HEK293 (cell line): ENCODE measurements around the gene TP63.

Source experiments
- CTCF ChIA-PET: fragments of 350-600 bp; formaldehyde crosslinking; extraction: SDS; loops from one replicate; lab custom pipeline; 2021; ENCODE audit warnings: antibody characterized with exemption; lab: Yijun Ruan, JAX
- POLR2A ChIA-PET: fragments of 300-600 bp; formaldehyde crosslinking; extraction: SDS; loops from one replicate; lab custom pipeline; 2020; ENCODE audit warnings: antibody characterized with exemption, inconsistent platforms; lab: Yijun Ruan, JAX
- H3K27ac ChIP-seq: fragments of 200-500 bp; sonication (Bioruptor generic); 2 replicates; pipeline ENCODE4 v1.5.1; 2014; ENCODE audit warnings: low read depth, low read length, control low read depth, inconsistent platforms; ENCODE audit errors: extremely low read depth
- H3K36me3 ChIP-seq, 2 experiments: fragments of 200-500 bp in 1 of 2; sonication (Bioruptor generic) in 1 of 2; 1 replicate in 1 of 2; 2 replicates in 1 of 2; pipeline ENCODE4 v1.5.1; 2014 to 2017; ENCODE audit warnings: inconsistent platforms in 2 of 2, low read length in 2 of 2; ENCODE audit not compliant: control insufficient read depth in 2 of 2, insufficient read depth in 1 of 2
- H3K4me1 ChIP-seq: fragments of 200-500 bp; sonication (Bioruptor generic); 2 replicates; pipeline ENCODE4 v1.5.1; 2014; ENCODE audit warnings: mild to moderate bottlenecking, low read length, inconsistent platforms; ENCODE audit not compliant: control insufficient read depth, insufficient read depth
- H3K4me3 ChIP-seq: 2 replicates; pipeline ENCODE4 v1.5.1; 2011; ENCODE audit warnings: low read depth, mild to moderate bottlenecking, control low read depth, low read length, moderate library complexity
- H3K9me3 ChIP-seq: fragments of 200-500 bp; sonication (Bioruptor generic); 2 replicates; pipeline ENCODE4 v1.5.1; 2014; ENCODE audit warnings: low read depth, low read length, inconsistent platforms; ENCODE audit not compliant: control insufficient read depth, insufficient read depth
- GLI2 ChIP-seq: fragments of 450-650 bp; formaldehyde crosslinking; IDR thresholded peaks from 2 replicates; pipeline ENCODE4; 2017; ENCODE audit warnings: missing biosample characterization, missing genetic modification characterization, low read depth, borderline replicate concordance
- HOXD13 ChIP-seq: sonication (generic); formaldehyde crosslinking; IDR thresholded peaks from 2 replicates; pipeline ENCODE4 v1.8.0; 2022; ENCODE audit warnings: missing genetic modification reagents, borderline replicate concordance
- KLF8 ChIP-seq: fragments of 450-650 bp; formaldehyde crosslinking; IDR thresholded peaks from 2 replicates; pipeline ENCODE4 v1.5.1; 2016; ENCODE audit warnings: missing biosample characterization, missing genetic modification characterization
- SCRT2 ChIP-seq: fragments of 450-650 bp; formaldehyde crosslinking; IDR thresholded peaks from 2 replicates; pipeline ENCODE4 v1.5.1; 2016; ENCODE audit warnings: missing biosample characterization, missing genetic modification characterization
- ZBTB1 ChIP-seq: fragments of 450-650 bp; formaldehyde crosslinking; IDR thresholded peaks from 2 replicates; pipeline ENCODE4 v1.5.1; 2016; ENCODE audit warnings: missing biosample characterization, missing genetic modification characterization
- ZBTB26 ChIP-seq: fragments of 450-650 bp; formaldehyde crosslinking; optimal IDR thresholded peaks from 2 replicates; pipeline ENCODE3; 2016; ENCODE audit warnings: missing biosample characterization, mild to moderate bottlenecking, missing genetic modification characterization
- ZBTB48 ChIP-seq: fragments of 450-650 bp; formaldehyde crosslinking; IDR thresholded peaks from 2 replicates; pipeline ENCODE4 v1.5.1; 2016; ENCODE audit warnings: missing biosample characterization, missing genetic modification characterization
- ZNF138 ChIP-seq: fragments of 450-650 bp; formaldehyde crosslinking; IDR thresholded peaks from 2 replicates; pipeline ENCODE4 v1.5.1; 2016; ENCODE audit warnings: missing biosample characterization, missing genetic modification characterization, borderline replicate concordance
- ZNF2 ChIP-seq: fragments of 450-650 bp; formaldehyde crosslinking; IDR thresholded peaks from 2 replicates; pipeline ENCODE4 v1.5.1; 2016; ENCODE audit warnings: missing biosample characterization, missing genetic modification characterization
- ZNF221 ChIP-seq: fragments of 450-650 bp; formaldehyde crosslinking; IDR thresholded peaks from 2 replicates; pipeline ENCODE4 v1.5.1; 2017; ENCODE audit warnings: missing biosample characterization, missing genetic modification characterization, borderline replicate concordance
- ZNF239 ChIP-seq: fragments of 450-650 bp; formaldehyde crosslinking; IDR thresholded peaks from 2 replicates; pipeline ENCODE4 v1.5.1; 2016; ENCODE audit warnings: missing biosample characterization, missing genetic modification characterization
- ZNF433 ChIP-seq: fragments of 450-650 bp; formaldehyde crosslinking; IDR thresholded peaks from 2 replicates; pipeline ENCODE4 v1.5.1; 2016; ENCODE audit warnings: missing biosample characterization, missing genetic modification characterization, low read depth
- ZNF518A ChIP-seq: fragments of 450-650 bp; formaldehyde crosslinking; conservative IDR thresholded peaks from 2 replicates; pipeline ENCODE4 v1.5.1; 2016; ENCODE audit warnings: low read depth, missing biosample characterization, missing genetic modification characterization
- ZNF544 ChIP-seq: fragments of 450-650 bp; formaldehyde crosslinking; IDR thresholded peaks from 2 replicates; pipeline ENCODE4 v1.5.0; 2017; ENCODE audit warnings: missing biosample characterization, missing genetic modification characterization
- ZNF660 ChIP-seq: fragments of 450-650 bp; IDR thresholded peaks from 2 replicates; pipeline ENCODE4 v1.5.1; 2018; ENCODE audit warnings: missing biosample characterization, mild to moderate bottlenecking, missing genetic modification characterization
- ZNF692 ChIP-seq: fragments of 450-650 bp; formaldehyde crosslinking; IDR thresholded peaks from 2 replicates; pipeline ENCODE4 v1.5.1; 2016; ENCODE audit warnings: missing biosample characterization, missing genetic modification characterization
- ZSCAN30 ChIP-seq: fragments of 450-650 bp; IDR thresholded peaks from 2 replicates; pipeline ENCODE4 v1.5.1; 2018; ENCODE audit warnings: missing biosample characterization, mild to moderate bottlenecking, missing genetic modification characterization, moderate library complexity
- TF ChIP-seq, protein P1 (sequence below): fragments of 450-650 bp; formaldehyde crosslinking; IDR thresholded peaks from 2 replicates; pipeline ENCODE4 v1.5.1; 2016; ENCODE audit warnings: missing biosample characterization, missing genetic modification characterization
- TF ChIP-seq, protein P2 (sequence below): fragments of 450-650 bp; formaldehyde crosslinking; IDR thresholded peaks from 2 replicates; pipeline ENCODE4 v1.5.1; 2017; ENCODE audit warnings: missing biosample characterization, missing genetic modification characterization
- TF ChIP-seq, protein P3 (sequence below): fragments of 450-650 bp; formaldehyde crosslinking; IDR thresholded peaks from 2 replicates; pipeline ENCODE4 v1.5.1; 2016; ENCODE audit warnings: missing biosample characterization, missing genetic modification characterization, borderline replicate concordance

Gene TP63

DNA sequence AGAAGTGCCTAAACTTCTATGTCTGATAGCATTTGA is at the start of gene TP63:
Gene TP63, plus strand, starts transcription at position 17 of the 36 bp plus-strand sequence. CDS start 127 bp downstream, outside the sequence.
- TF ChIP-seq ZBTB48 (tag by site-specific recombination) (no peak), ZBTB26 (tag by site-specific recombination) (no peak), ZNF221 (tag by site-specific recombination) (no peak), ZNF692 (tag by site-specific recombination) (no peak), GLI2 (tag by site-specific recombination) (no peak), ZBTB1 (tag by site-specific recombination) (no peak), ZNF660 (no peak), HOXD13 (CRISPR knock-in tag) (no peak), ZNF544 (tag by site-specific recombination) (no peak), ZNF239 (tag by site-specific recombination) (no peak), KLF8 (tag by site-specific recombination) (no peak), ZNF518A (tag by site-specific recombination) (no peak), SCRT2 (tag by site-specific recombination) (no peak), ZNF433 (no peak), ZSCAN30 (no peak)
- TF ChIP-seq, protein P1, sequence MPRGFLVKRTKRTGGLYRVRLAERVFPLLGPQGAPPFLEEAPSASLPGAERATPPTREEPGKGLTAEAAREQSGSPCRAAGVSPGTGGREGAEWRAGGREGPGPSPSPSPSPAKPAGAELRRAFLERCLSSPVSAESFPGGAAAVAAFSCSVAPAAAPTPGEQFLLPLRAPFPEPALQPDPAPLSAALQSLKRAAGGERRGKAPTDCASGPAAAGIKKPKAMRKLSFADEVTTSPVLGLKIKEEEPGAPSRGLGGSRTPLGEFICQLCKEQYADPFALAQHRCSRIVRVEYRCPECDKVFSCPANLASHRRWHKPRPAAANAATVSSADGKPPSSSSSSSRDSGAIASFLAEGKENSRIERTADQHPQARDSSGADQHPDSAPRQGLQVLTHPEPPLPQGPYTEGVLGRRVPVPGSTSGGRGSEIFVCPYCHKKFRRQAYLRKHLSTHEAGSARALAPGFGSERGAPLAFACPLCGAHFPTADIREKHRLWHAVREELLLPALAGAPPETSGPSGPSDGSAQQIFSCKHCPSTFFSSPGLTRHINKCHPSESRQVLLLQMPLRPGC (tag by site-specific recombination), result no peak
- TF ChIP-seq, protein P2, sequence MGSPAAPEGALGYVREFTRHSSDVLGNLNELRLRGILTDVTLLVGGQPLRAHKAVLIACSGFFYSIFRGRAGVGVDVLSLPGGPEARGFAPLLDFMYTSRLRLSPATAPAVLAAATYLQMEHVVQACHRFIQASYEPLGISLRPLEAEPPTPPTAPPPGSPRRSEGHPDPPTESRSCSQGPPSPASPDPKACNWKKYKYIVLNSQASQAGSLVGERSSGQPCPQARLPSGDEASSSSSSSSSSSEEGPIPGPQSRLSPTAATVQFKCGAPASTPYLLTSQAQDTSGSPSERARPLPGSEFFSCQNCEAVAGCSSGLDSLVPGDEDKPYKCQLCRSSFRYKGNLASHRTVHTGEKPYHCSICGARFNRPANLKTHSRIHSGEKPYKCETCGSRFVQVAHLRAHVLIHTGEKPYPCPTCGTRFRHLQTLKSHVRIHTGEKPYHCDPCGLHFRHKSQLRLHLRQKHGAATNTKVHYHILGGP (tag by site-specific recombination), result no peak
- H3K9me3 ChIP-seq, result no peaks in the 10 kb centered on the region
- POLR2A ChIA-PET, result no interaction called here
- no peak within 1 kb of the TSS for H3K27ac ChIP-seq
- H3K36me3 ChIP-seq, result no peaks in the 10 kb centered on the region
- no peaks in the 10 kb centered on the region for H3K4me1 ChIP-seq
- no peak within 1 kb of the TSS for H3K4me3 ChIP-seq
- CTCF ChIA-PET, result no interaction called here

DNA sequence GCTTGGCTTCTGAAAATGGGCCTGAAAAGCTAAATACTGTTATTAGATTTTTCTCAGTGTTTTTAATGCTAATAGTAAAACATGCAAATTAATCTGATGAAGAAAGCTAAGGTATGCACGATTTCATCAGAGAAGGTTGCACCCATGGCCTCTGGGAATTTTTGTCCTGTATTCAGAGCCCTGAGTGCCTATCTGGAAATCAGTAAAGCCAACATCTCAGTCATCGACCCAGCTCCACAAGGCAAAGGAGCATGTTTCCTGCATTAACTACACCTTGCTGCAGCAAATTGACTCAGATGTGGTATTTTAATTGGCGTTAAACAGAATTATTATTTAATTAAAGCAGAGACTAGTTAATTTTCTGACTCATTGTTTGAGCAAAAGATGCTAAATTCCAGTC is 49.0 kb upstream of the TP63 start:
- Histone ChIP-seq H3K9me3 (no peaks in the 10 kb centered on the region), H3K4me1 (no peaks in the 10 kb centered on the region), H3K4me3 (no peak overlapping the region), H3K27ac (no peak overlapping the region), H3K36me3 (no peaks in the 10 kb centered on the region)
- POLR2A ChIA-PET, result no interaction called here
- CTCF ChIA-PET, result no interaction called here
- no peak for TF ChIP-seq SCRT2 (tag by site-specific recombination)
- TF ChIP-seq ZNF2 (tag by site-specific recombination), result no peak
- no peak for TF ChIP-seq ZNF138
- TF ChIP-seq, protein P3, sequence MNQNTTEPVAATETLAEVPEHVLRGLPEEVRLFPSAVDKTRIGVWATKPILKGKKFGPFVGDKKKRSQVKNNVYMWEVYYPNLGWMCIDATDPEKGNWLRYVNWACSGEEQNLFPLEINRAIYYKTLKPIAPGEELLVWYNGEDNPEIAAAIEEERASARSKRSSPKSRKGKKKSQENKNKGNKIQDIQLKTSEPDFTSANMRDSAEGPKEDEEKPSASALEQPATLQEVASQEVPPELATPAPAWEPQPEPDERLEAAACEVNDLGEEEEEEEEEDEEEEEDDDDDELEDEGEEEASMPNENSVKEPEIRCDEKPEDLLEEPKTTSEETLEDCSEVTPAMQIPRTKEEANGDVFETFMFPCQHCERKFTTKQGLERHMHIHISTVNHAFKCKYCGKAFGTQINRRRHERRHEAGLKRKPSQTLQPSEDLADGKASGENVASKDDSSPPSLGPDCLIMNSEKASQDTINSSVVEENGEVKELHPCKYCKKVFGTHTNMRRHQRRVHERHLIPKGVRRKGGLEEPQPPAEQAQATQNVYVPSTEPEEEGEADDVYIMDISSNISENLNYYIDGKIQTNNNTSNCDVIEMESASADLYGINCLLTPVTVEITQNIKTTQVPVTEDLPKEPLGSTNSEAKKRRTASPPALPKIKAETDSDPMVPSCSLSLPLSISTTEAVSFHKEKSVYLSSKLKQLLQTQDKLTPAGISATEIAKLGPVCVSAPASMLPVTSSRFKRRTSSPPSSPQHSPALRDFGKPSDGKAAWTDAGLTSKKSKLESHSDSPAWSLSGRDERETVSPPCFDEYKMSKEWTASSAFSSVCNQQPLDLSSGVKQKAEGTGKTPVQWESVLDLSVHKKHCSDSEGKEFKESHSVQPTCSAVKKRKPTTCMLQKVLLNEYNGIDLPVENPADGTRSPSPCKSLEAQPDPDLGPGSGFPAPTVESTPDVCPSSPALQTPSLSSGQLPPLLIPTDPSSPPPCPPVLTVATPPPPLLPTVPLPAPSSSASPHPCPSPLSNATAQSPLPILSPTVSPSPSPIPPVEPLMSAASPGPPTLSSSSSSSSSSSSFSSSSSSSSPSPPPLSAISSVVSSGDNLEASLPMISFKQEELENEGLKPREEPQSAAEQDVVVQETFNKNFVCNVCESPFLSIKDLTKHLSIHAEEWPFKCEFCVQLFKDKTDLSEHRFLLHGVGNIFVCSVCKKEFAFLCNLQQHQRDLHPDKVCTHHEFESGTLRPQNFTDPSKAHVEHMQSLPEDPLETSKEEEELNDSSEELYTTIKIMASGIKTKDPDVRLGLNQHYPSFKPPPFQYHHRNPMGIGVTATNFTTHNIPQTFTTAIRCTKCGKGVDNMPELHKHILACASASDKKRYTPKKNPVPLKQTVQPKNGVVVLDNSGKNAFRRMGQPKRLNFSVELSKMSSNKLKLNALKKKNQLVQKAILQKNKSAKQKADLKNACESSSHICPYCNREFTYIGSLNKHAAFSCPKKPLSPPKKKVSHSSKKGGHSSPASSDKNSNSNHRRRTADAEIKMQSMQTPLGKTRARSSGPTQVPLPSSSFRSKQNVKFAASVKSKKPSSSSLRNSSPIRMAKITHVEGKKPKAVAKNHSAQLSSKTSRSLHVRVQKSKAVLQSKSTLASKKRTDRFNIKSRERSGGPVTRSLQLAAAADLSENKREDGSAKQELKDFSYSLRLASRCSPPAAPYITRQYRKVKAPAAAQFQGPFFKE (tag by site-specific recombination), result no peak
